GM12878 (cell line): ENCODE measurements around the gene TMEM198. TPM values are rescaled to one million over a fixed set of nuclear protein-coding genes. Genes with fewer than 3 reads are reported as not detected.

Source experiments
- ATAC-seq: fragments of 200-7000 bp; cut with Tn5 transposase; 3 replicates; pipeline ENCODE4 v1.9.1; 2020; ENCODE audit warnings: mild to moderate bottlenecking, moderate library complexity
- BruUV-seq: library from RNA; stranded (reverse); fragments of 400-500 nt; replicated peaks from 2 replicates; lab custom pipeline; 2021; lab: Mats Ljungman, UMichigan
- CTCF ChIA-PET: fragments of 300-600 bp; sonication (Branson Sonifier 250); formaldehyde crosslinking; extraction: SDS; loops from one replicate; lab custom pipeline; 2021; ENCODE audit warnings: inconsistent platforms; lab: Yijun Ruan, JAX
- POLR2A ChIA-PET: fragments of 350-600 bp; formaldehyde crosslinking; extraction: SDS; loops from one replicate; lab custom pipeline; 2021; ENCODE audit warnings: inconsistent platforms; lab: Charles Lee
- RAD21 ChIA-PET: fragments of 300-600 bp; sonication (Branson Sonifier 250); formaldehyde crosslinking; loops from one replicate; lab custom pipeline; 2023; ENCODE audit warnings: antibody characterized with exemption; ENCODE audit not compliant: unreplicated experiment; lab: Charles Lee
- SMC1A ChIA-PET: fragments of 300-600 bp; sonication (Branson Sonifier 250); formaldehyde crosslinking; loops from one replicate; lab custom pipeline; 2023; ENCODE audit not compliant: unreplicated experiment, uncharacterized antibody; lab: Charles Lee
- DNase-seq: peaks from one replicate; pipeline ENCODE4 v3.0.0-alpha.2; 2011; ENCODE audit warnings: low read depth, low spot score
- FAIRE-seq: peaks from 3 replicates; lab custom pipeline; 2011; peaks lifted over from hg19 to GRCh38; lab: Jason Lieb, UNC
- H2AFZ ChIP-seq: 2 replicates; pipeline ENCODE4 v1.6.0; 2011; ENCODE audit warnings: low read depth, low read length, control low read depth; ENCODE audit not compliant: control insufficient read depth
- H3K27ac ChIP-seq: 2 replicates; pipeline ENCODE4 v1.5.1; 2011; ENCODE audit warnings: control low read depth; ENCODE audit not compliant: control insufficient read depth, insufficient read depth
- H3K27me3 ChIP-seq, 2 experiments: replicated peaks in 1 of 2; 2 replicates each; pipeline versions ENCODE4 v1.6.0 to v1.6.1; 2011; ENCODE audit warnings: low read length in 1 of 2; ENCODE audit not compliant: control insufficient read depth in 2 of 2, insufficient read depth in 2 of 2
- H3K36me3 ChIP-seq, 2 experiments: 2 replicates each; pipeline ENCODE4 v1.5.1; 2011; ENCODE audit warnings: low read length in 1 of 2; ENCODE audit not compliant: control insufficient read depth in 2 of 2, insufficient read depth in 2 of 2
- H3K4me1 ChIP-seq: 2 replicates; pipeline ENCODE4 v1.6.1; 2011; ENCODE audit warnings: mild to moderate bottlenecking, low read length, moderate library complexity, mixed read lengths; ENCODE audit not compliant: control insufficient read depth, insufficient read depth
- H3K4me2 ChIP-seq: 2 replicates; pipeline ENCODE4 v1.6.0; 2011; ENCODE audit warnings: control low read depth; ENCODE audit not compliant: control insufficient read depth, insufficient read depth
- H3K4me3 ChIP-seq: fragments of 200-600 bp; sonication (generic); 2 replicates; pipeline ENCODE4 v1.5.1; 2016
- H3K79me2 ChIP-seq: 2 replicates; pipeline ENCODE4 v1.6.0; 2011; ENCODE audit warnings: low read length; ENCODE audit not compliant: control insufficient read depth, insufficient read depth
- H3K9ac ChIP-seq: 2 replicates; pipeline ENCODE4 v1.8.0; 2011; ENCODE audit warnings: low read length, control low read depth, mixed read lengths; ENCODE audit not compliant: control insufficient read depth, insufficient read depth
- H3K9me3 ChIP-seq: replicated peaks from 3 replicates; pipeline ENCODE4 v1.5.1; 2011; ENCODE audit warnings: mild to moderate bottlenecking, low read length; ENCODE audit not compliant: control insufficient read depth, insufficient read depth
- H4K20me1 ChIP-seq: 2 replicates; pipeline ENCODE4 v1.6.0; 2011; ENCODE audit not compliant: control insufficient read depth, insufficient read depth
- BCLAF1 ChIP-seq: fragments of 450-650 bp; IDR thresholded peaks from 2 replicates; pipeline ENCODE4 v1.6.1; 2017; ENCODE audit warnings: antibody characterized with exemption, mild to moderate bottlenecking, moderate library complexity
- BRCA1 ChIP-seq: IDR thresholded peaks from 2 replicates; pipeline ENCODE4 v1.6.1; 2011; ENCODE audit warnings: low read depth, low read length, improper control_type of control experiment
- CBX3 ChIP-seq: fragments of 200-600 bp; sonication (generic); IDR thresholded peaks from 2 replicates; pipeline ENCODE4 v1.6.1; 2016; ENCODE audit warnings: low read depth, borderline replicate concordance
- FOXK2 ChIP-seq: fragments of 450-650 bp; IDR thresholded peaks from 2 replicates; pipeline ENCODE4 v1.6.1; 2017; ENCODE audit warnings: mild to moderate bottlenecking, moderate library complexity
- FOXM1 ChIP-seq: IDR thresholded peaks from 2 replicates; pipeline ENCODE4 v1.6.1; 2012; ENCODE audit warnings: low read depth, mild to moderate bottlenecking, inconsistent platforms, low read length, moderate library complexity
- JUNB ChIP-seq: IDR thresholded peaks from 2 replicates; pipeline ENCODE4 v1.6.1; 2016; ENCODE audit warnings: antibody characterized with exemption, mild to moderate bottlenecking
- MYB ChIP-seq: fragments of 150-350 bp; IDR thresholded peaks from 2 replicates; pipeline ENCODE4 v1.6.1; 2014; ENCODE audit warnings: mild to moderate bottlenecking, low read depth, low read length, borderline replicate concordance
- NFXL1 ChIP-seq: fragments of 450-650 bp; IDR thresholded peaks from 2 replicates; pipeline ENCODE4 v1.6.1; 2017; ENCODE audit warnings: antibody characterized with exemption, mild to moderate bottlenecking, borderline replicate concordance
- SREBF2 ChIP-seq: IDR thresholded peaks from 2 replicates; pipeline ENCODE4 v1.6.1; 2012; ENCODE audit warnings: mild to moderate bottlenecking, low read length
- TBL1XR1 ChIP-seq: IDR thresholded peaks from 2 replicates; pipeline ENCODE4 v1.6.1; 2012; ENCODE audit warnings: low read depth, low read length, improper control_type of control experiment
- TCF7 ChIP-seq: IDR thresholded peaks from 2 replicates; pipeline ENCODE4 v1.6.1; 2014; ENCODE audit warnings: antibody characterized with exemption, borderline replicate concordance
- ZNF592 ChIP-seq: fragments of 450-650 bp; IDR thresholded peaks from 2 replicates; pipeline ENCODE4 v1.6.1; 2017; ENCODE audit warnings: mild to moderate bottlenecking, moderate library complexity
- WGBS: methylation state at CpG from one replicate; pipeline ENCODE4 v1.1.6; 2016; ENCODE audit warnings: low lambda C conversion rate; ENCODE audit not compliant: insufficient replicate concordance, insufficient coverage; ENCODE audit errors: missing lambda C conversion rate; 5-methylcytosine and 5-hydroxymethylcytosine counted together
- in situ Hi-C: fragments of 300-500 bp; cut with MboI; formaldehyde crosslinking; loops from 9 replicates; pipeline ENCODE4 v1.14.3; 2018; ENCODE audit warnings: mixed read lengths
- intact Hi-C: fragments of 100-400 bp; cut with micrococcal nuclease; formaldehyde crosslinking; loops from one replicate; pipeline ENCODE4 v1.14.2; 2022; ENCODE audit not compliant: unreplicated experiment
- polyA plus RNA-seq, 11 experiments: library from polyadenylated mRNA; depleted of rRNA in 4 of 11; unstranded in 6 of 11; stranded (reverse) in 5 of 11; fragments of >200 nt; fragmentation: Nextera tagmentation in 4 of 11; fragmentation: Illumina TruSeq in 1 of 11; extraction: Ambion mirVana in 4 of 11; extraction: Trizol in 1 of 11; gene quantifications; 1 replicate in 1 of 11; 2 replicates in 10 of 11; pipeline versions ENCODE4 v1.2.1 to v1.2.3, GENCODE V29; 2011 to 2016; ENCODE audit warnings: inconsistent platforms in 2 of 11, missing spikeins in 2 of 11, low read depth in 1 of 11
- total RNA-seq, 4 experiments: library from RNA; depleted of rRNA in 3 of 4; stranded (reverse); fragments of >200 nt in 3 of 4; fragmentation: Illumina TruSeq in 1 of 4; extraction: Trizol in 1 of 4; gene quantifications; 2 replicates each; pipeline versions ENCODE4 v1.2.1 to v1.2.3, GENCODE V29; 2013 to 2021
- TF ChIP-seq, protein P1 (sequence below): fragments of 450-650 bp; IDR thresholded peaks from 2 replicates; pipeline ENCODE4 v1.6.1; 2016; ENCODE audit warnings: mild to moderate bottlenecking
- TF ChIP-seq, protein P2 (sequence below): fragments of 450-650 bp; IDR thresholded peaks from 2 replicates; pipeline ENCODE4 v1.6.1; 2018; ENCODE audit warnings: mild to moderate bottlenecking, low read depth, moderate library complexity; ENCODE audit not compliant: partially characterized antibody

TMEM198 gene
- total and polyA plus RNA-seq, 10 of the 15 experiments (the other 5 are each of a cell fraction or from before 2014, with no cell fraction given), result 0.16 to 1.2 (median 0.65) TPM; not detected in 2

DNA sequence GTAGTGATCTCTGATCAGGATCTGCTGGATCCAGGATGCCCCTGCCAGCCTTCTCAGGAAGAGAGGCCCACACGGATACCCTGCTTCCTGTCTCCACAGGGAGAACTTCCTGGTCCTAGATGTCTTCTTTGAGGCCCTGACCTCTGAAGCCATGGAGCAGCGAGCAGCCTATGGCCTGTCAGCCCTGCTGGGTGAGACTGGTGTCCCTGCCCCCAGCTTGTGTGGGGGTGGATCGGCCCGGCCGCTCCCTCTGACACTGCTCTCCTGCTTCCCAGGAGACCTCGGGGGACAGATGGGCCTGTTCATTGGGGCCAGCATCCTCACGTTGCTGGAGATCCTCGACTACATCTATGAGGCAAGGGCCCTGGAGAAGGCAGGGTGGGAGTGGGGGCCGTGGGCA lies 6.9 kb upstream of the TMEM198 start:
- CTCF ChIA-PET, result interaction anchor here (1.1 kb wide), 1 partner anchor 41 kb away, joined by 3 read pairs; a partner anchor contains a TSS
- ATAC-seq (no peak), FAIRE-seq (no peak), DNase-seq (no peak)
- RAD21 ChIA-PET, result no interaction called here
- H3K9ac ChIP-seq, result no peak overlapping the region
- no TSS peak for BruUV-seq
- intact Hi-C loops (no loop called here), in situ Hi-C loops (no loop called here)
- H3K27ac ChIP-seq, result no peak overlapping the region
- H3K4me3 ChIP-seq, result no peak overlapping the region
- H3K36me3 ChIP-seq, result no peaks in the 10 kb centered on the region; a peak in 1 of 4 replicates
- no peaks in the 10 kb centered on the region for H3K9me3 ChIP-seq
- H4K20me1 ChIP-seq, result no peaks in the 10 kb centered on the region
- H3K4me1 ChIP-seq, result peaks cover 2% of the 10 kb centered on the region; the same call in 1 of the 2 replicates
- POLR2A ChIA-PET, result interaction anchor here (1.0 kb wide), 1 partner anchor 60 kb away, joined by 3 read pairs; the partner anchor contains the start of gene STK11IP
- H3K79me2 ChIP-seq, result no peaks in the 10 kb centered on the region
- H3K4me2 ChIP-seq, result no peak overlapping the region
- 16% methylated on average over 9 of the region's 9 CpGs for WGBS
- SMC1A ChIA-PET, result no interaction called here
- no peak overlapping the region for H2AFZ ChIP-seq
- H3K27me3 ChIP-seq, result no peaks in the 10 kb centered on the region; a peak in 2 of 4 replicates
- TF ChIP-seq ZNF592, result no peak
- TF ChIP-seq CBX3, result no peak
- TF ChIP-seq JUNB, result no peak
- no peak for TF ChIP-seq FOXK2
- TF ChIP-seq, protein P1, sequence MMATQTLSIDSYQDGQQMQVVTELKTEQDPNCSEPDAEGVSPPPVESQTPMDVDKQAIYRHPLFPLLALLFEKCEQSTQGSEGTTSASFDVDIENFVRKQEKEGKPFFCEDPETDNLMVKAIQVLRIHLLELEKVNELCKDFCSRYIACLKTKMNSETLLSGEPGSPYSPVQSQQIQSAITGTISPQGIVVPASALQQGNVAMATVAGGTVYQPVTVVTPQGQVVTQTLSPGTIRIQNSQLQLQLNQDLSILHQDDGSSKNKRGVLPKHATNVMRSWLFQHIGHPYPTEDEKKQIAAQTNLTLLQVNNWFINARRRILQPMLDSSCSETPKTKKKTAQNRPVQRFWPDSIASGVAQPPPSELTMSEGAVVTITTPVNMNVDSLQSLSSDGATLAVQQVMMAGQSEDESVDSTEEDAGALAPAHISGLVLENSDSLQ, result no peak
- no peak for TF ChIP-seq FOXM1
- TF ChIP-seq BCLAF1, result no peak
- TF ChIP-seq TBL1XR1, result no peak
- TF ChIP-seq TCF7, result no peak
- TF ChIP-seq, protein P2, sequence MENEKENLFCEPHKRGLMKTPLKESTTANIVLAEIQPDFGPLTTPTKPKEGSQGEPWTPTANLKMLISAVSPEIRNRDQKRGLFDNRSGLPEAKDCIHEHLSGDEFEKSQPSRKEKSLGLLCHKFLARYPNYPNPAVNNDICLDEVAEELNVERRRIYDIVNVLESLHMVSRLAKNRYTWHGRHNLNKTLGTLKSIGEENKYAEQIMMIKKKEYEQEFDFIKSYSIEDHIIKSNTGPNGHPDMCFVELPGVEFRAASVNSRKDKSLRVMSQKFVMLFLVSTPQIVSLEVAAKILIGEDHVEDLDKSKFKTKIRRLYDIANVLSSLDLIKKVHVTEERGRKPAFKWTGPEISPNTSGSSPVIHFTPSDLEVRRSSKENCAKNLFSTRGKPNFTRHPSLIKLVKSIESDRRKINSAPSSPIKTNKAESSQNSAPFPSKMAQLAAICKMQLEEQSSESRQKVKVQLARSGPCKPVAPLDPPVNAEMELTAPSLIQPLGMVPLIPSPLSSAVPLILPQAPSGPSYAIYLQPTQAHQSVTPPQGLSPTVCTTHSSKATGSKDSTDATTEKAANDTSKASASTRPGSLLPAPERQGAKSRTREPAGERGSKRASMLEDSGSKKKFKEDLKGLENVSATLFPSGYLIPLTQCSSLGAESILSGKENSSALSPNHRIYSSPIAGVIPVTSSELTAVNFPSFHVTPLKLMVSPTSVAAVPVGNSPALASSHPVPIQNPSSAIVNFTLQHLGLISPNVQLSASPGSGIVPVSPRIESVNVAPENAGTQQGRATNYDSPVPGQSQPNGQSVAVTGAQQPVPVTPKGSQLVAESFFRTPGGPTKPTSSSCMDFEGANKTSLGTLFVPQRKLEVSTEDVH, result no peak
- no peak for TF ChIP-seq SREBF2
- TF ChIP-seq BRCA1, result no peak
- no peak for TF ChIP-seq MYB
- no peak for TF ChIP-seq NFXL1
